Stimulated activated naive CD8-positive, alpha-beta T cell treated with anti-CD3 and anti-CD28 coated beads, Interleukin-15, amount 100 ng/mL, for 72 hours (primary cell): ENCODE data around the gene XXYLT1.

Experiments used
- ATAC-seq: fragments of 150-1000 bp; cut with Tn5 transposase; 2 replicates; pipeline ENCODE4 v1.10.0; 2021; ENCODE audit warnings: mild to moderate bottlenecking, moderate library complexity
- DNase-seq, 2 donors: peaks; one replicate each; pipeline ENCODE4 v3.0.0; 2021 to 2022
- H3K27ac Mint-ChIP-seq, 2 donors: one replicate each; pipeline ENCODE4 v1.8.0; 2022; ENCODE audit warnings: mild to moderate bottlenecking in 2 of 2, mixed read lengths in 2 of 2, moderate library complexity in 2 of 2
- H3K27me3 Mint-ChIP-seq: one replicate; pipeline ENCODE4 v1.8.0; 2022; ENCODE audit warnings: mixed read lengths
- H3K4me1 Mint-ChIP-seq: one replicate; pipeline ENCODE4 v1.8.0; 2022; ENCODE audit warnings: mild to moderate bottlenecking, mixed read lengths
- H3K4me3 Mint-ChIP-seq, 2 donors: one replicate each; pipeline ENCODE4 v1.8.0; 2022; ENCODE audit warnings: mild to moderate bottlenecking in 2 of 2, mixed read lengths in 2 of 2, moderate library complexity in 1 of 2
- H3K9me3 Mint-ChIP-seq, 2 donors: one replicate each; pipeline ENCODE4 v1.8.0; 2022; ENCODE audit warnings: mixed read lengths in 2 of 2

The XXYLT1 gene

DNA sequence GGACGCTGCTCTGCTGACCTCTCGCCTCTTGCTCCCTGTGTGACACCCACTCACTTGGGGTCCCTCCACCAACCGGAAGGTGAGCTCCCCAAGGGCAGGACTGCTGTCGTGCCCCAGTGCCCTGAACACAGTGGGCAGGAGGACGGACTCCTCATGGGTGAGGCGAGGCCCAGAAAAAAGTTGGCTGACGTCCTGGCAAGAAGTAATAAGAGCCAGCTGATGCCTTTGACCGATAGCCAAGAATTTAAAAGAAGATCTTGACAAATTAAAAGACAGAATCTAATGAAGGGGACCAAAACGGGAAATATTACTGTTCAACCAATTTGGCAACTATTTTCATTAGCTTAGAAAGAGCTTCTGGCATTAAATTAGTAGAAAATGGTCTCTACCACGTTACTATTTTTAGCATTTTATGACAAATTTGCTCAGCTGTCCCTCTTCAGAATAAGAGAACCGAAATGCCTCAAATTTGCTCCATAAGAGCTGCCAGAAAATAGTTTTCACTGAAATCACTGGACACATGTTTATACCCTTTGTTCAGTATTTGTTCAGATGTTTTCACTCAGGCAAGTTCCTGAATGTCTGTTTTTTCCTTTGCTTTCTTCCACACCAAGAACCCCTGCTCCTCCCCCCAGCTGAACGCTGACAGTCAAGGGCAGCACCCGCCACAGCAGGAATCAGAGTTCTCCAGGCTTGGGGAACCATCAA, 60.5 kb downstream of the XXYLT1 start:
- peaks cover 17% of the 10 kb centered on the region for H3K4me1 Mint-ChIP-seq
- H3K4me3 Mint-ChIP-seq: no peak overlapping the region
- H3K9me3 Mint-ChIP-seq: peaks cover 0 to 5% of the 10 kb centered on the region in 2 donors
- DNase-seq (no peak), ATAC-seq (no peak)
- H3K27ac Mint-ChIP-seq: no peak overlapping the region
- H3K27me3 Mint-ChIP-seq: no peaks in the 10 kb centered on the region

DNA sequence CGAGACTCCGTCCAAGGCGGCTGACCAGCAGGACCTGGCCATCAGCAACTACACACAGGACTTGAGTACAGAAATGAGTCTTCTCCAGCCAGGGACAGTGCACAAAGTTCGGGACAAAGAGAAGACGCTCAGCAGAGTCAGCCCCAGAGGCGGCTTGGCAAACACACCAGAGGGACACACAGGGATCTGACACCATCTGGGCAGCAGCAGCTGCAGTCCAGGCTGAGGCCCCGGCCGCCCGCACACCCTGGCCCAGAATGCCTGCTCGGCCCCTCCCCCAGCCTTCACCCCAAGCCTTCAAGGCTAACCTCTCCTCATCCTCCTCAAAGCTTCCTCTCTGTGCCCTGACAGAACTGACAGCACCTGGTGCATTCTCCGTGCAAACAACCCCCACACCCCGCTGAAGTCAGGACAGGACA, 61.1 kb downstream of the XXYLT1 start:
- peaks cover 17% of the 10 kb centered on the region for H3K4me1 Mint-ChIP-seq
- H3K27ac Mint-ChIP-seq: no peak overlapping the region
- H3K27me3 Mint-ChIP-seq: no peaks in the 10 kb centered on the region
- ATAC-seq (no peak), DNase-seq (no peak)
- no peak overlapping the region for H3K4me3 Mint-ChIP-seq
- H3K9me3 Mint-ChIP-seq: peaks cover 0 to 5% of the 10 kb centered on the region in 2 donors

DNA sequence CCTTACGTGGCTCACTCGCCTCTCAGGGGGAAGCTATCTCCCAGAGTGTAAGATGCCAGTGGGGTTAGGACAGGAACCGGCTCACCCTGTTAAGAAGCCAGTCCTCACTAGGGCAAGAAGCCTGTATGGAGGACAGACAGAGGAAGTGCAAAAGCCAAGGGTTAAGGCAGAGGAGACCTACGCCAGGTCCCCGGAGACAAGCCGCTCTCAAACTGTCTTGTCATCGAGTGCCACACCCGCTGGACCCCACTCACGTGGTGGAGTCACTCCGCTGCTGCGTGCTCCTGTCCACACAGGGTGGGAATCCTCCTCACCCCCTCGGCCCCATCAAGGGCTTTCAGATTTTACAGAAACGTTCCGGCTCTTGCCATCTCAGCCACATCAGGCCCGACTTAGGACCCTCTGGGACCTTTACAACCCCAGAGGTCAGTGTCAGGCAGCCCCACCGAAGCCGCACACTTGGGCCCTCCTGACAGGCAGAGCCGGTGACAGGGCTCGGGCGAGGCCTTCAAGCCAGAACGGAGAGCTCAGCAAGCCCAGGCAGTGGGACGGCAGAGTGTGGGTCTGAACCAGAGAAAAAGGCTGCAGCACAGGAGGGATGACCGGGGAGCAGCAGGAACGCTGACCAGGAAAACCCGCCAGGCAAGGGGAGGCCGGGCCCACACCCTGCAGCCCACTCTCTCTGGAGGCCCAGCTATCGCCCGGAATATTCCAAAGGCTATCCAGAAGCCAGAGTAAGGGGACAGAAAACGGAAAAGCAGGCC, 61.7 kb downstream of the XXYLT1 start:
- H3K27me3 Mint-ChIP-seq: no peaks in the 10 kb centered on the region
- peaks cover 21% of the 10 kb centered on the region for H3K4me1 Mint-ChIP-seq
- H3K9me3 Mint-ChIP-seq: peaks cover 0 to 5% of the 10 kb centered on the region in 2 donors
- ATAC-seq (no peak), DNase-seq (no peak)
- no peak overlapping the region for H3K4me3 Mint-ChIP-seq
- H3K27ac Mint-ChIP-seq: no peak overlapping the region

DNA sequence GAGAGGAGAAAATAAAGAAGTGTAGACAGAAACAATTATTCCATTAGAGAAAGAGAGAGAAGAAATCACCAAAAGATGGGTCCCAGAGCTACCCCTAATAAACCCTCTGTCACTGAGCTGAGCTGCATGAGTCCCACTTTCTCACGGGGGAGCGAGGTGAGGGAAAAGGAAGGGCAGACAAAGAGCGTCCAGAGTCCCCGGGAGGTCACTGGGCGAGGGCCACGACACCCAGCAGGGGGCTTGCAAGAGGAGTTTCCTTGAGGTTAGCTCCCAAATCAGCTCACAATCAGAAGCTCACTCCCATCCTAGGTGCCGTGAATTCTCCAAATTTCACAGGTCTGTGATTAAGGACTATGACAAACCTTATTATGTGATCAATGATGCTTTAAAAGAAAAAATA, 62.3 kb downstream of the XXYLT1 start:
- H3K4me1 Mint-ChIP-seq: peaks cover 24% of the 10 kb centered on the region
- ATAC-seq (no peak), DNase-seq (no peak)

DNA sequence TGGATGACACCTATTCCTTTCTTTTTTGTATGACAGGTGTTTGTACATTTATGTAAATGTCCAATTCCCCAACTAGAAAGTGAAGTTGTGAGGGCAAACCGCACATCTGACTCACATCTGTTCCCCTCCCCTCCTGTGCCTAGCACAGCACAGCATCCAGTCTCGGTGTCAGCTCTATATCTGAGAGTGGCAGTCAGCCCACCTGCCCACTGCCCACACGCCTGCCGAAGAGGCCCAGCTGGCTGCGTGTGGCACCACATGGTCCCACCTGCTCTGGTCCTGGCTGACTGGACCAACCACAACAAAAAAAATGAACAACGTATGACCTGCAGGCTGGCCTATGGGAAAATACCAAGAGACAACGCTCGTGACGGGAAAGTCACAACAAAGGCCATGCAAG, 62.8 kb downstream of the XXYLT1 start:
- Mint-ChIP-seq H3K4me1 (peaks cover 28% of the 10 kb centered on the region), H3K9me3 (peaks cover 0 to 5% of the 10 kb centered on the region in 2 donors), H3K27ac (peak overlapping the region in 1 of 2 donors; percentile 60), H3K27me3 (no peaks in the 10 kb centered on the region), H3K4me3 (peak overlapping the region in 1 of 2 donors; percentile 5)
- ATAC-seq (peak; percentile 72), DNase-seq (no peak)

More for the DNA sequence above, 62.3 kb downstream of the XXYLT1 start:
- no peaks in the 10 kb centered on the region for H3K27me3 Mint-ChIP-seq
- H3K27ac Mint-ChIP-seq: peak overlapping the region in 1 of 2 donors; percentile 60
- H3K9me3 Mint-ChIP-seq: peaks cover 0 to 5% of the 10 kb centered on the region in 2 donors
- no peak overlapping the region for H3K4me3 Mint-ChIP-seq

DNA sequence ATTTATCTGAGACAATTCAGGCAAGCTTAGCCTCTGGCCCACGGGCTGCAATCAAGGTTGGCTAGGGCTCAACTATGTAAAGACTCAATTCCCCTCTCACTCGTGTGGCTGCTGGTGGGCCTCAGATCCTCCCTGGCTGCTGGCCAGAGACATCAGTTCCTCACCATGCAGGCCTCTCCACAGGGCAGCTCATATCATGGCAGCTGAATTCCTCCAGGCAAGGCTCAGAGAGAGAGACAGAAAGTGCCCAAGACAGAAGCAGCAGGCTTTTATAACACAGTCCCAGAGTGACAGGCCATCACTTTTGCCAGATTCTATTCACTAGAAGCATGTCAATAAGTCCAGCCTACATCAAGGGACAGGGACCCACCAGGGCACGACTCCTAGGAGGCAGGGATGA, 63.2 kb downstream of the XXYLT1 start:
- ATAC-seq: no peak
- no peak overlapping the region for H3K4me3 Mint-ChIP-seq
- H3K27me3 Mint-ChIP-seq: no peaks in the 10 kb centered on the region
- H3K4me1 Mint-ChIP-seq: peaks cover 24% of the 10 kb centered on the region
- no peak overlapping the region for H3K27ac Mint-ChIP-seq
- peaks cover 0 to 5% of the 10 kb centered on the region in 2 donors for H3K9me3 Mint-ChIP-seq
- DNase-seq: no peak

DNA sequence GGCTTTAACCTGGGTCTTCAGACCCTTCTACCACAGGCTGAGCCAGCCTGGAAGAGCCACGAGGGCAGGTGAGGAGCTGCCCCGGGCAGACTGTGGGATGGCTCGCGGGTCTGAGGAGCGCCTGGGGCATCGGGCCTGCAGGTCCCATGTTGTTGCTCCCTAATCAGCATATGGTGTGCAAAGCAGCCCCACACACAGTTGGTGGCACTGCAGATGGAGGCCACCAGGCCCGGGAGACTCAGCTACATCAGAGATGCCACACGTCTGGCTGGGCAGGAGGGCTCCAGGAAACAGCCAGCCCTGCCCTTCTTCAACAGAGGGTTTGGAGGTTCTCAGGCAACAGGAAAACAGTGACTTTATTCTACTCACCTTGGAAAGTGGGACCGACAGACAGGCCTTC, 63.9 kb downstream of the XXYLT1 start:
- no peak for ATAC-seq
- Mint-ChIP-seq H3K27me3 (no peaks in the 10 kb centered on the region), H3K4me3 (no peak overlapping the region), H3K9me3 (peaks cover 0 to 5% of the 10 kb centered on the region in 2 donors), H3K4me1 (peaks cover 22% of the 10 kb centered on the region), H3K27ac (no peak overlapping the region)
- no peak for DNase-seq

DNA sequence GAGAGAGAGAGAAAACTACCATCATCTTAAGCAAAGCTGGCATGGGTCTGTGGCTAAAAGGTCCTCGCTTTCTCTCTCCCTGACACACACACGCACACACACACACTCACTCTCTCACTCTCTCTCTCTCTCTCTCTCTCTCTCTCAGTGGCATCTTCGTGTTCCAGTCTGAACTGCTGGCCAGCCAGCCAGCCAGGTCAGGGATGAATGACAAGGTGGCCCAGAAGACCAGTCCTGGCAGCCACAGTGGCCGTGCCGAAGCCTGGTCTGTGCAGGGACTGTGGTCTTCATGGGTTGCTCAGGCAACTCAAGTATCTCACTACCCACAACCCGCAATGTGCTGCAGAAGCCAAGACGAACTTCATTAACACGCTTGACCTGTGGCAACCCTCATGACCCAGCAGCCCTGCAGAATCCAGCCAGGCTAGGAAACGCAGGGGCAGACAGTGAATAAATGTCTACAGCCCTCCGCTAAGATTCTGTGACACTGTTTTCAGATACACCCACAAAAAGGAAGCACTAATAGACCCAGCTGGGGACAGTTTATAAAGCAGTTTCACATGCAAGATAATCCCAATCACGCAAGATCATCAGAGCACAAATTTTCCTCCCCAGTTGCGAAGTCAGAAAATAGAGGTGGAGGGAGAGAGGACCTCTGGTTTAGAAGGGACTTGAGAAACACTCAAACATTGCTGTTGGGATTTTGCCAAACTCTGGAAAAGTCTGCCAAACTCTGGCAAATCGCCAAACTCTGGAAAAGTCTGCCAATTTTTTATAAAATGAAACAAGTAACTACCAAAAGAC, 66.4 kb downstream of the XXYLT1 start:
- no peak for ATAC-seq
- no peaks in the 10 kb centered on the region for H3K27me3 Mint-ChIP-seq
- peaks cover 18% of the 10 kb centered on the region for H3K4me1 Mint-ChIP-seq
- H3K4me3 Mint-ChIP-seq: no peak overlapping the region
- DNase-seq: no peak
- H3K27ac Mint-ChIP-seq: peak overlapping the region in 1 of 2 donors; percentile 23
- H3K9me3 Mint-ChIP-seq: no peaks in the 10 kb centered on the region

DNA sequence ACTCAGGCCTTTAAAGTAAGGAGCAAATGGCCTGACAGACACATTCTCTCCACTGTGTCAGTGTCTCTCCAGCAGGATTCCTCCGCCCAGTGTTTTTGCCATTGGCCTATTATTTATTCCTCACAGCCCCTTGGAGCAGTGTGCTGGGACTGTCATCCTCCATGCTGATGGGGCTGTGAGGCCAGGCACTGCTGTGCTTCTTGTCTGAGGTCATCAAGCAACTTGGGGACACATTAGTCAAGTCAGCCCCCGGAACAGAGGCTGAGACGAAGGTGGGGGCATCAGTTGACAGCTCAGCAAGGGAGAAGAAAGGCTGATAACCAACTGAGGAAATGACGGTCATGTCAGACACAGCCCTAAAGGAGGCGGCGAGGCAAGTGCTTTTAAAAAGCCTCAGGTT, 67.4 kb downstream of the XXYLT1 start:
- Mint-ChIP-seq H3K27ac (no peak overlapping the region), H3K9me3 (no peaks in the 10 kb centered on the region), H3K4me3 (no peak overlapping the region), H3K27me3 (no peaks in the 10 kb centered on the region), H3K4me1 (peaks cover 17% of the 10 kb centered on the region)
- DNase-seq (no peak), ATAC-seq (peak; percentile 71)

DNA sequence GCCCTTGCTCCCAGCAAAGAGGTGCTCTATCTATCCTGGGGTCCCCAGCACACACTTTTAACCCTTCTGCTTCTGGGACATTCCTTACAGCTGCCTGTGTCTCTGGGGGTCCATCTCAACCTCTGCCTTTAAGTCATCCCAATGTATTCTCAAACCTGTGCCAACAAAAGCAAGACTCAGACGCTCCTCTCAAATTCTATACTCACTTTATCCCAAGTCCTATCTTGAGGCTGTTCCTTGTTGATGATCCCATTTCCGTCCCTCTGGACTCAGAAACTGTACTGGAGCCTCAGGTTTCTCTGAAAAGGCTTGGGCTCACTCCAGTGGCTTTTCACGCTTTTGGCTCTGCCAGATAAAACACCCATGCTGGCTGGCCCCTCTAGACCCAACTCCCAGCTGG, 69.7 kb downstream of the XXYLT1 start:
- Mint-ChIP-seq H3K4me1 (peaks cover 20% of the 10 kb centered on the region), H3K27me3 (no peaks in the 10 kb centered on the region), H3K9me3 (no peaks in the 10 kb centered on the region), H3K27ac (no peak overlapping the region), H3K4me3 (no peak overlapping the region)
- ATAC-seq (no peak), DNase-seq (no peak)

DNA sequence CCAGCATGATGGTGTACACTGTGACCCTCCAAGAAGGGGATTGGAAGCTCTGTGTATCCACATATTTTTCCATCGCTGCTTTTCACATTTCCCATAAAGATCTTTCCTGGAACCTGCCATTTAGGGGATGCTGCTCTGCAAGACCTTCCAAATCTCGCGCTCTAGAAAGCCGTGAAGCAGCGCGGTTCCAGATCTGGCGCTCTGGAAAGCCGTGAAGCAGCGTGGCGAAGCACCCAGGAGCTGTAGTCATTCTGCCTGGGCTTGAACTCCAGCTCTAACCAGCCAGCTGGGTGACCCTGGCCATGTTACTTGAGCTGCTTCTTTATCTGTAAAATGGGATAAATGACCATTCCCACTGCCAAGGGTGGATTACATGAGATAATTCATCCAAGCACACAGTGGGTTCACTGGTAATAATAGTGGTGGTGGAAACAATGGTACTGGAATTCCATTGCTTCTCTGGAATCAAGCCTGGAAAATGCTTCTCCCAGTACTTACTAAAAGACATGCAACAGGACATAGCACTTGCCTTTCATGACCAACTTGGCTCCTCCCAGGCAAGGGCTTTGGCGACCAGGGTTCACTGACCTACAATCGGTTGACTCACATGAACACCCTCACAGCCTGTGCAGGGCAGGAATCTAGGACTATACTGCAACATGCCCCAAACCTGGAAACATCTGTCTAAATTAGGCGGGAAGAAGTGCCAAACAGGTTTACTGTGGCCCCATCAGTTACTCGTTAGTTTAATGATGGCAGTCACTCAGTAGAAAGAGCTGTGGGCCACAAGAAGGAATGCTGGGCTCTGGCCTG, 70.7 kb downstream of the XXYLT1 start:
- Mint-ChIP-seq H3K27ac (peak overlapping the region in 1 of 2 donors; percentile 15), H3K9me3 (no peaks in the 10 kb centered on the region), H3K4me1 (peaks cover 29% of the 10 kb centered on the region), H3K27me3 (no peaks in the 10 kb centered on the region), H3K4me3 (no peak overlapping the region)
- DNase-seq (no peak), ATAC-seq (no peak)

DNA sequence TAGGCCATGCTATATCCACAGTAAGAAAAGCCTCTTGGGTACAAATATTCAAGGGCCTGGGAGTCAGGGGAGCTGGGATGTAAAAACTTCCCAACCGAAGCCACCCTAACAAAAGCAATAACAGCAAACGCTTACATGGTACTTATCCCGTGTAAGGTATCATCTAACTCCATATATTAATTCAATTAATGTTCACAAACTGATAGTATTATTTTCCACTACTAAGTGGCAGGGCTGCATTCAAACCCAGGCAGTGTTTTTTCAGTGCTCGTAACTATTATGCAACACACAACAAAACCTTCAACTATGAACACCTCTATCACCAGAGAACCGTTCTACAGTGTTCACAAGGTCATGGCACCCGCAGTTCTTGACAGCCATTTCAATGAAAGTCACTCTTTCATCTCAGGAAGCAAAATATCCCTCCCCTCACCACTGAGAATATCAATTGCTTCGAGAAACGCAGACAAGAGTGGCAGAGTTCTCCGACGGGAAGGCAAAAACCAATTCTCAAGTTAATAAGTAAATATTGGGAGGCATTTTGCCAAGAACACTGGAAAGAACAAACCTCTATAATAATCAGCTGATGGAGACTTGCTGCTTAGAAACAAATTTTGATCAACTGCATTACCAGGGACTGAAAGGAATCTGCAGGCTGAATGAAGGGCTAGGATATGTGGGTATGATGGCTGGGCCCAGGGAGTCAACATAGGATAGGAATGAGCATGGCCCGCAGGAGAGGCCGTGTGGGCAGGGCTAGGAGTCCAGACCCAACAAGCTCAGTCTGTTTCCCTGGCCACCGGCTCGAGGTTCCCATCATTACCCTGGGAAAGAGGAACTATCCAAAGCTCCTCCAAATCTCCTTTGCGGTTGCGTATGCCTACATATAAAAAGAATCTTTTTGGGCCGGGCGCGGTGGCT, 72.3 kb downstream of the XXYLT1 start:
- no peaks in the 10 kb centered on the region for H3K9me3 Mint-ChIP-seq
- ATAC-seq (no peak), DNase-seq (no peak)
- no peak overlapping the region for H3K27ac Mint-ChIP-seq
- no peak overlapping the region for H3K4me3 Mint-ChIP-seq
- peaks cover 33% of the 10 kb centered on the region for H3K4me1 Mint-ChIP-seq
- H3K27me3 Mint-ChIP-seq: no peaks in the 10 kb centered on the region

DNA sequence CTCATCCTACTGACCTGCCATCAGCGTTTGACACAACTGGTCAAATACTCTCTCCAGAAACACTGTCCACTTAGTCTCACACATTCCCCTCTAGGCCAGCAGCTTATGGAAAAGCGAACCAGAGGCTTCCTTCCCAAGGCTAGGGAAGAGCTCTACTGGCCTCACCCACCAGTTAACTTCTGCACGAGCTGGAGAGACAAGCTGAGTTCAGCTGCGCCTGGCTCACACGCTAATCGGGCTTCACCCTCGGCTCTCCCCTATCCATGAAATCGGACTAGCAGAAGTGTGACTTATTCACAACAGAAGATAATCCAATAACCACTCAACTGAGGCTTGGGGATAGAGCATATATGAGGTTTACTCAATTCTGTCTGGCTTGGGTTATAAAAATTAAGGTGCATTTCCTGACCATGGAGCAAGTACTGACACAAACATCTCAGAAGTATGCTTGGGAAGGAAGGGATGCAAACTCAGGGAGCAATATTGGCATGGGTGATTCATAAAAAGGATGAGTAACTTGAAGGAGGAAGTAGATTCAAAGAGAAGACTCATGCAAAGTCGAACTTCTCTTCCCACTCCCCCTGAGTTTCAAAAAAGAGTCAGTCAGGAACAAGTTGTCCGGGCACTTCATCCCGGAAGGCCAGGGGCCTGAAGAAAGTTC, 73.1 kb downstream of the XXYLT1 start:
- ATAC-seq (no peak), DNase-seq (no peak)
- H3K4me1 Mint-ChIP-seq: peaks cover 28% of the 10 kb centered on the region
- H3K27me3 Mint-ChIP-seq: no peaks in the 10 kb centered on the region
- peak overlapping the region in 1 of 2 donors; percentile 8 for H3K27ac Mint-ChIP-seq
- no peaks in the 10 kb centered on the region for H3K9me3 Mint-ChIP-seq
- no peak overlapping the region for H3K4me3 Mint-ChIP-seq

DNA sequence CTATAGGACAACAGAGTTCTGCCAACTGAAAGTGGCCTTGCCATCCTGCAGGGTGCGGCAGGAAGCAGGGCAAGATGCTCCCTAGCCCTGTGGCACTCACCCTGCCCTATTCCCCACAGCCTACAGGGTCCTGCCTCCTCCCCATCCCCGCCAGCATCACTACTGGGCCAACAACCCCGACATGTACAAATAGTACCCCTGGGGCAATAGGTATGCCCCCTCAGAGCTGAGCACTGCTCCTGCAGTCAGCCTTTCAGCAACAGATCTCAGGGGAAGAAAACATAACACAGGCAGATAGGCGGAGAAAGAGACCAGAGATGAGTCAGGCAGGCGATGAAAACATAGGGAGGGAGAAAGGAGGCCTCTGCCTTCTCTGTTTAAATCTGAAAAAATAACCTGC, 74.7 kb downstream of the XXYLT1 start:
- peaks cover 0 to 7% of the 10 kb centered on the region in 2 donors for H3K9me3 Mint-ChIP-seq
- ATAC-seq (no peak), DNase-seq (no peak)
- peaks cover 28% of the 10 kb centered on the region for H3K4me1 Mint-ChIP-seq
- no peak overlapping the region for H3K4me3 Mint-ChIP-seq
- no peaks in the 10 kb centered on the region for H3K27me3 Mint-ChIP-seq
- H3K27ac Mint-ChIP-seq: peak overlapping the region in 1 of 2 donors; percentile 38
